Subcutaneous abdominal adipose tissue (tissue), 5 donors: Measurements from ENCODE around the gene THEM4.

Experiments used
- H3K27ac ChIP-seq: one replicate; pipeline ENCODE4 v1.7.0; 2013; ENCODE audit warnings: low read depth, mild to moderate bottlenecking, inconsistent platforms, low read length, moderate library complexity
- H3K27me3 ChIP-seq, 5 donors: one replicate each; pipeline ENCODE4 v1.7.0; 2013; ENCODE audit warnings: low read length in 5 of 5, inconsistent platforms in 1 of 5; ENCODE audit not compliant: control insufficient read depth in 5 of 5, insufficient read depth in 4 of 5
- H3K36me3 ChIP-seq, 5 donors: one replicate each; pipeline ENCODE4 v1.7.0; 2013; ENCODE audit warnings: low read length in 5 of 5; ENCODE audit not compliant: control insufficient read depth in 5 of 5, insufficient read depth in 5 of 5
- H3K4me1 ChIP-seq, 5 donors: one replicate each; pipeline ENCODE4 v1.7.0; 2013; ENCODE audit warnings: low read length in 5 of 5, mild to moderate bottlenecking in 3 of 5, moderate library complexity in 1 of 5; ENCODE audit not compliant: control insufficient read depth in 5 of 5, insufficient read depth in 5 of 5
- H3K4me3 ChIP-seq, 5 donors: one replicate each; pipeline ENCODE4 v1.7.0; 2013; ENCODE audit warnings: low read length in 5 of 5, low read depth in 1 of 5
- H3K9ac ChIP-seq, 5 donors: one replicate each; pipeline ENCODE4 v1.7.0; 2013; ENCODE audit warnings: low read length in 5 of 5, mild to moderate bottlenecking in 4 of 5, moderate library complexity in 3 of 5
- H3K9me3 ChIP-seq, 5 donors: one replicate each; pipeline ENCODE4 v1.7.0; 2013; ENCODE audit warnings: low read length in 5 of 5; ENCODE audit not compliant: control insufficient read depth in 5 of 5
- donor health status: healthy.
- donor health status: healthy.
- donor health status: healthy.
- donor health status: healthy.
- donor health status: healthy.

The THEM4 gene

DNA sequence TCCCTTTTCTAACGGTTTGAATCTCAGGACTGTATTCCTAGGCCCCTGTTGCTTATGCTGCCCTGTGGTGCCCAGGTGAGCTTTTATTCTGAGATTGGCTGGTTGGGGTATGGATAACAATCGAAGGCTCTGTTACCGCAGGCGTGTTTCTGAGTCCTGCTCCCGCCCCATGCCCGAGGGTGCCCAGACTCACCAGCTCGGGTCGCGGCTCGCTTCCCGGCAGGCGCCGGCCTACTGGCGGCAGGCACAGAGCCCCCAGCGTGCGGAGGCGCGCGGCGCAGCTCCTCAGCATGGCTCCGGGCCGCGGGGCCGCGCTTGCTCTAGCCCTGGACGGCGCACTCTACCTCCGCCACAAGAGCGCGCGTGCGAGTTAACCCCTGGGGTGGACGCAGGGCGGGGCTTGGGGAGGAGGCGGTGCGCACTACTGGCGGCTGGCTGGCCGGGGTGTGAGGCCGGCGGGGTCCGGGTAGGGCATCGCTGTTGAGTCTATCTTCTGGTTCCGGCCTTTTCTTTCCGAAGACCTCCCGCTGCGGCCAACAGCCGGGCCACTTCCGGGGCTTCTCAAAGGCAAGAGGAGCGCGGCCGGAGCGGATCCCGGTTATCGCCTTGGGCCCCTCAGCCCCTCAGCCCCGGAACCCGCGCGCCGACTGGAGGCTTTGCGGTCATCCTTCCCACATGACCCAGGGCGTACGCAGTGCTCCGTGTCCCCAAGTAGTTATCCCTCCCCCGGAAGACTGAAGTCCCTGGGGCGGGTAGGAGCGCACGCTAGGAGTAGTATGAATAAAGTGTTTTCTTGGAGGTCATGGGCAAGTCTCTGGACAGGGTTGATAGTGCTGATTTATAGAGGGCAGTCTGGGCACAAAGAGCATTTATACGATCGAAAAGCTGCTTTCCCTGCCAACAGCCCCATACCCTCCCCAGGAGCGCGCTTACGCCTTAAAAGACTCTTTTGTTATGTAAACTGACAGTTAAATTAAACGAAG lies at the start of gene THEM4:
TSS of gene THEM4 (minus strand) at position 345 of the 983 bp plus-strand sequence. CDS start at position 292, 53 bp downstream.
- H3K27me3 ChIP-seq, result no peaks in the 10 kb centered on the region
- H3K27ac ChIP-seq, result peak within 1 kb of the TSS; percentile 87
- H3K4me3 ChIP-seq, result peak within 1 kb of the TSS; percentile 72 to 87 (median 85)
- peak within 1 kb of the TSS; percentile 84 to 96 (median 93) for H3K9ac ChIP-seq
- peaks cover 0 to 24% (median 19%) of the 10 kb centered on the region in 5 donors for H3K4me1 ChIP-seq
- H3K36me3 ChIP-seq, result peaks cover 0 to 5% (median 0%) of the 10 kb centered on the region in 5 donors
- H3K9me3 ChIP-seq, result peaks cover 0 to 12% (median 4%) of the 10 kb centered on the region in 5 donors

- H3K4me3 ChIP-seq, result no peak overlapping the region
- no peaks in the 10 kb centered on the region for H3K27me3 ChIP-seq
- H3K27ac ChIP-seq, result no peak overlapping the region
- H3K36me3 ChIP-seq, result no peaks in the 10 kb centered on the region
- H3K9me3 ChIP-seq, result no peaks in the 10 kb centered on the region
- peak overlapping the region in 1 of 5 donors; percentile 1 for H3K9ac ChIP-seq
- peaks cover 0 to 27% (median 0%) of the 10 kb centered on the region in 5 donors for H3K4me1 ChIP-seq
These were observed 49.6 kb upstream of the THEM4 start for GRCh38 chr1:151958959-151959358.

DNA sequence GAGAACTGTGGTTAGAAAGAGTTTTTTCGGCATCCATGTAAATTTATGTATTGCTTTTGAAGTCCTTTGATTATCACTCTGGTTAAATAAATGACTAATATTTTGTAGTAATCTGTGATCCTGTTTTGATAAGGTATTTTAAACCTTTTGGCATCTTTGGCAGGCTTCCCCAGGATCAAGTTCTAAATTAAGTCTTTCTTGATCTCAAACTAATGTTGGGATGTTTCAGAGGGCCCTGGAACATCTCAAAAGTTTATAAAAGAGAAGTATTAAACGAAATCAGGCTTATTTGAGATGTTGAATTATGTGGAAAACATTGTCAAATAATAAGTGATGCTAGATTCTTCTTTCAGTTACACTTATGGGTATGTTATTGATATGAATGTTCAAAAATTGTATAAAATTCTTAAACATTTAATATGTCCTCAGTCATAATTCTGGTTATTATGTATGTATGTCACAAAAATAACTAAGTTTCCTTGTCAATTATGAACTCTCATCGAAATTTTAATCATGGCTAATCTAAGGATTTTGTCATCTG lies 47.7 kb upstream of the THEM4 start:
- no peaks in the 10 kb centered on the region for H3K9me3 ChIP-seq
- no peaks in the 10 kb centered on the region for H3K27me3 ChIP-seq
- no peaks in the 10 kb centered on the region for H3K36me3 ChIP-seq
- H3K27ac ChIP-seq, result no peak overlapping the region
- H3K9ac ChIP-seq, result no peak overlapping the region
- H3K4me1 ChIP-seq, result peaks cover 0 to 15% (median 0%) of the 10 kb centered on the region in 5 donors
- no peak overlapping the region for H3K4me3 ChIP-seq

- no peak overlapping the region for H3K27ac ChIP-seq
These were observed 44.2 kb upstream of the THEM4 start for GRCh38 chr1:151953409-151954094.

DNA sequence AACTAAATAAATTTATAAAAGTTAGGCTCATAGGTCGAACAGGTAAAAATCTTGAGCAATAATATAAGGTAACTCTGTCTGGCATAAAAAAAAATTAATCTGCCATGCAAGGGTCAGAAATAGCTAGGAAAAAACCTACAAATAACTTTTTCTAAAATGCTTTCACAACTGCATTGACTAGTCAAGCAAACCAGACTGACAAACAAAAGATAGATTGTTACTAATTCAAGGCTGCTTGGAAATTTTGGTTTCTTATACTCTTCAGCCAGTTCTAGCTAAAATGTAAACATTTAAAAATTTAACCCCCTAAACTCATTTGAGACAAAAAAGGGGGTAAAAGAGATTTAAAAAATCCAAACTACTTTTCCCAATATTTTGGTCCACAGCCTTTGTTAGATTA lies 43.5 kb upstream of the THEM4 start:
- H3K4me1 ChIP-seq, result peaks cover 0 to 12% (median 4%) of the 10 kb centered on the region in 5 donors

More at GRCh38 chr1:151953409-151954094, 44.2 kb upstream of the THEM4 start:
- H3K9me3 ChIP-seq, result no peaks in the 10 kb centered on the region
- peaks cover 0 to 11% (median 4%) of the 10 kb centered on the region in 5 donors for H3K4me1 ChIP-seq
- H3K36me3 ChIP-seq, result no peaks in the 10 kb centered on the region
- H3K4me3 ChIP-seq, result no peak overlapping the region
- H3K9ac ChIP-seq, result no peak overlapping the region
- H3K27me3 ChIP-seq, result no peaks in the 10 kb centered on the region

DNA sequence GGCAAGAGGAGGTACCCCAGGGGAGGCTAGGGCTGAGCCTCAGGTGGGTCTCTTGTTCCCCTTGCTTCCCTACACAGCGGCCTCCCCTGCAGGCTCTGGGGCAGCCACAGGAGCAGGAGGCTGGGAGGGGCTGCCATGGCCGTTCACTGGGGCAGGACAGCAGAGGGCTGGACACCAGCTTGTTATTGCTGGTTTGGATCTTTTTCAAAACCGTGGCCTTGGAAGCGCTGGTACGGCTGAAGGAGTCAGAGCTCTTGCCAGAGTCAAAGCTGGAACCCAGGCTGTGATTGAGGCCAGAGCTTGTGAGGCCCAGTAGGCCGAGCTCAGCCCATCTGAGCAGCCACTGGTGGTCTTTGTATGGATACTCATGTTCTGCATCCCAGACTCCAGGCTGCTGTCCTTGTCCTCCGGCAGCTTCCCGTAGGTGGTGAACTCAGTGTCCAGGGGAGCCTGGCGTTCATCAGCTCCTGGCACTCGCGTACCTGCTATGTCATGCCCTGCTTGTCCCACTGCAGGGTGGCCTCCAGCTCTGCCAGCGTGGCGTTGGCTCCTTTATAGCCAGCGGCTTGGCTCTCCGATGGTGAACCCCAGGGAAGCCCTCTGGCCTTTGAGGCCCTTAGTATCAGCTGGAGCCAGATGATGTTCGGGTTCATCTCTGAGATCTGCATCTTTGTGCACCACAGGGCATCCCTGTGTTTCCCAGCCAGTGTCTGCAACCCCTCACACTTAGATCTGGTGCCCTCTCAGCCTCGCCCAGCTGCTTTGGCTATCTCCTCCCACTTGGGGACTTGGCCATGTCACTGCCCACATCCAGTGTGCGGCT lies 40.3 kb upstream of the THEM4 start:
- no peaks in the 10 kb centered on the region for H3K27me3 ChIP-seq
- no peak overlapping the region for H3K9ac ChIP-seq
- no peak overlapping the region for H3K27ac ChIP-seq
- H3K4me1 ChIP-seq, result peaks cover 5 to 35% (median 28%) of the 10 kb centered on the region in 5 donors
- no peaks in the 10 kb centered on the region for H3K9me3 ChIP-seq
- H3K36me3 ChIP-seq, result no peaks in the 10 kb centered on the region
- no peak overlapping the region for H3K4me3 ChIP-seq

More for the DNA sequence above, 43.5 kb upstream of the THEM4 start:
- Histone ChIP-seq H3K27me3 (no peaks in the 10 kb centered on the region), H3K9ac (no peak overlapping the region), H3K36me3 (no peaks in the 10 kb centered on the region), H3K27ac (no peak overlapping the region), H3K4me3 (no peak overlapping the region), H3K9me3 (no peaks in the 10 kb centered on the region)

DNA sequence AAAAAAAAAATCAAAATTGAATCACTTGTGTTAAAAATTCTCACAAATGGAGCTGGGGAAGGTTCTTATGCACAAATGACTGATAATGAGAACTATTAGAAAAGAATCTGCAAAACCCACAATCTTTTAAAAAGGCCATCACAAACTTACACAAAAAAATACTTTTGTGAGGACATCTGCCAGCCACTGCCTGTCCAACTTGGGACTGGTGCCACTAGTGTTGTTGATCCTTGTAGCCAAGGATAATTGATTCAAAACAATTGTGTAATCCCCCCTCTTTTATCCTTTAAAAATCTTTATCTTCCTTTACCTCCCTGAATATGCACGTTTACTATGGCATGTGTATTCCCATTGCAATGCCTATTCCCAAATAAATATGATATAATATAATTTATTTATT lies 39.2 kb upstream of the THEM4 start:
- no peaks in the 10 kb centered on the region for H3K36me3 ChIP-seq
- peaks cover 10 to 46% (median 36%) of the 10 kb centered on the region in 5 donors for H3K4me1 ChIP-seq
- H3K27ac ChIP-seq, result no peak overlapping the region
- no peaks in the 10 kb centered on the region for H3K27me3 ChIP-seq
- no peaks in the 10 kb centered on the region for H3K9me3 ChIP-seq
- no peak overlapping the region for H3K9ac ChIP-seq
- H3K4me3 ChIP-seq, result no peak overlapping the region

- Histone ChIP-seq H3K36me3 (no peaks in the 10 kb centered on the region), H3K4me1 (peaks cover 10 to 60% (median 41%) of the 10 kb centered on the region in 5 donors), H3K27me3 (no peaks in the 10 kb centered on the region), H3K9me3 (no peaks in the 10 kb centered on the region), H3K9ac (no peak overlapping the region), H3K4me3 (no peak overlapping the region), H3K27ac (peak overlapping the region; percentile 73)
These were observed 37.8 kb upstream of the THEM4 start for GRCh38 chr1:151947140-151947539.
